GM12874 (cell line): ENCODE data around the gene GNGT2.

ENCODE experiments used
- TF ChIP-seq, protein P1 (sequence below): IDR thresholded peaks from 2 replicates; pipeline ENCODE4 v1.5.1; 2011; ENCODE audit warnings: low read depth, mild to moderate bottlenecking, control low read depth, low read length, moderate library complexity; ENCODE audit not compliant: insufficient read depth

The GNGT2 gene

GRCh38 chr17:49210158-49211029, at the start of gene GNGT2, which contains the start of gene ABI3:
Gene GNGT2, minus strand, starts transcription at chr17:49210574. Its CDS starts 3,152 bp downstream, at chr17:49207422.
Gene ABI3, plus strand, starts transcription at chr17:49210707. Its CDS starts 18 bp downstream, at chr17:49210725.
- TF ChIP-seq, protein P1, sequence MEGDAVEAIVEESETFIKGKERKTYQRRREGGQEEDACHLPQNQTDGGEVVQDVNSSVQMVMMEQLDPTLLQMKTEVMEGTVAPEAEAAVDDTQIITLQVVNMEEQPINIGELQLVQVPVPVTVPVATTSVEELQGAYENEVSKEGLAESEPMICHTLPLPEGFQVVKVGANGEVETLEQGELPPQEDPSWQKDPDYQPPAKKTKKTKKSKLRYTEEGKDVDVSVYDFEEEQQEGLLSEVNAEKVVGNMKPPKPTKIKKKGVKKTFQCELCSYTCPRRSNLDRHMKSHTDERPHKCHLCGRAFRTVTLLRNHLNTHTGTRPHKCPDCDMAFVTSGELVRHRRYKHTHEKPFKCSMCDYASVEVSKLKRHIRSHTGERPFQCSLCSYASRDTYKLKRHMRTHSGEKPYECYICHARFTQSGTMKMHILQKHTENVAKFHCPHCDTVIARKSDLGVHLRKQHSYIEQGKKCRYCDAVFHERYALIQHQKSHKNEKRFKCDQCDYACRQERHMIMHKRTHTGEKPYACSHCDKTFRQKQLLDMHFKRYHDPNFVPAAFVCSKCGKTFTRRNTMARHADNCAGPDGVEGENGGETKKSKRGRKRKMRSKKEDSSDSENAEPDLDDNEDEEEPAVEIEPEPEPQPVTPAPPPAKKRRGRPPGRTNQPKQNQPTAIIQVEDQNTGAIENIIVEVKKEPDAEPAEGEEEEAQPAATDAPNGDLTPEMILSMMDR: no peak

DNA sequence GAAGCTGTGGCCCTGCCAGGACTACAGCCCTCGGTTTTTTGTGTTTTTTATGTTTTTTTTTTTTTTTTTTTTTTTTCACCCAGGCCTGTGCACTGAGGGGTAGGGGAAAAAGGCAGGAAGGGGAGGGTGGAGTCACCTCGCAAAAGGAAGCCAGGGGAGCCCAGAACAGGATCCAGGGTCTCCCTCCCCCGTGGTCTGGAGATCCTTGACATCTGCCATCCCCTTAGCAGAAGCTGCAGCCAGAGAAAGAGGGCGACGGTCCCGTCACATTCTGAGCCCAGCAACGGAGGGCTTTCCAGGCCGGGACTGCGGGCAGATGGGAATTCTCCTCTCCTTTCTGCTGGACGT, 49.3 kb upstream of the GNGT2 start:
- TF ChIP-seq, protein P1: no peak

DNA sequence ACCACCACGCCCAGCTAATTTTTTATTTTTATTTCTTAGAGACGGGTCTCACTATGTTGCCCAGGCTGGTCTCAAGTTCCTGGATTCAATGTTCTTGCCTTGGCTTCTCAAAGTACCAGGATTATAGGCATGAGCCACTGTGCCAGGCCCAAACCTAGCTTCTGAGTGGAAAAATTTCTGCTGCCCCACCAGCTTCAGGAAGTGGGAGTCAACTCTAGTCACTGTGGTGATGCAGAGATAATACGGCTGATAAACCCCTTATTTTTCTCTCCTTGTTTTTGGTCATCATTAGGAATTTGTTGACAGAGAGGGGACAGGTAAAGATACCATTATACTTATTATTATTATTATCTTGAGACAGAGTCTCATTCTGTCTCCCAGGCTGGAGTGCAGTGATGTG, 48.0 kb upstream of the GNGT2 start:
- TF ChIP-seq, protein P1: no peak

DNA sequence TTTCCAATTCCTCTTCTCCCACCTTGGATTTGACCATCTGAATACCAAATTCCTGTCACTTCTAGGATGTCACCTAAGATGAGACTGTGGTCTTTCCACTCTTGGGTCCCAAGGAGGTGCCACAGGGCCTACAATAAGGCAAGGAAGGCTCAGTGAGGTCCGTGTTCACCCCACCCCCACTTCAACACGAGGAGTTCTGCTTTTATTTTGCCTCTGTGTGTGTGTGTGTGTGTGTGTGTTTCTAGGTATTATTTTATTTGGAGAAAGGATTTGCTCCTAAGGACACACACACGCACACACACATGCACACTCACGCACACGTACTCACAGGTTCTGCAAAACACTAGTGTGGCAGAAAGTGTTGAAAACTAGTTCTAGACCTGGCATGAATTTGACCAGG, 44.8 kb upstream of the GNGT2 start:
- TF ChIP-seq, protein P1: no peak

- TF ChIP-seq, protein P1: no peak
Observed at GRCh38 chr17:49254066-49254465, 43.7 kb upstream of the GNGT2 start.

DNA sequence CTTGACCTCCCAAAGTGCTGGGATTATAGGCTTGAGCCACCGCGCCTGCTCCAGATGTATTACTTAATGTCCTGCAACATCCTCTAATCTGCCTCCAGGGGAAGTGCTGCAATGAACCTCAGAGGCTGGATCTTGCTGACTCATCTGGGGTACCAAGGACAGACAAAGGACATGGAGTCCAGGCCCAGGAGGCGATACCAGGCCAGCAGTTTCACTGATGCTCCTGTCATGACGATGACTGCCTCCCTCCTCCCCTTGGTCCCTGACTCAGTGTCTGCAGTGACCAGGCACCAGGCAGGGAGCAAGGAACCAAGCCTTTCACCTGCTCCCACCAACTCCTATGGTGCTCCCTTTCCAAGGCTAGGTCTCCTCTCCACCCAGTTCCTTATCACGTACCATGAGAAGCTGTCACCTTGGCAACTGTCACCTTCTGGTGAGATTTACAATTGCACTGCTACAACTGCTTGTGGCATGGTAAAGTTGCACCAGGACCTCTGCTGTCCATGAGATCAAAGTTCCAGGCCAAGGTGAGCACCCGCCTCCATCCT, 41.8 kb upstream of the GNGT2 start:
- TF ChIP-seq, protein P1: no peak

DNA sequence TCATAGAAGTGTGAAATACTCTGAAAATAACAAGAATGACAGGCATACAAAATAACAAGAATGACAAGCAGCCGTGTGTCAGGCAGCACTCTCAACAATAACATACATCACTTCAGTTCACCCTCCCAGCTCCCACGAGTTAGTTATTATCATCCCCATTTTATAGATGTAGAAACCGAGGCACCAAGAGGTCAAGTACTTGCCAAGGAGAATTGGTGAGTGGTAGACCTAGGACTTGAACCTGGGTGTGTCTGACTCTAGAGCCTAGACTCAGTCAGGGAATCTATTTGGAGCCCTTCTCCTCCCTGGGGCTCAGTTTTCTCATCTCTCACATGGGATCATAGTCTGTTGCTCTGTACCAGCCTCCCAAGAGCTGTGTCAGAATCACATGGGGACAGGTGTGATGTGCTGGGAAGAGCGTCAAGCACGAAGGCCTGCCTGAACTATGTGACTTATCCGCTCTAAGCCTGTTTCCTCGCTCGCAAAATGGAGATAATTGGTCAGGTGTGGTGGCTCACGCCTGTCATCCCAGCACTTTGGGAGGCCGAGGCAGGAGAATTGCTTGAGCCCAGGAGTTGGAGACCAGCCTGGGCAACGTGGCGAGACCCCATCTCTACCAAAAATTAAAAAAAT, 39.6 kb upstream of the GNGT2 start:
- TF ChIP-seq, protein P1: no peak
